ENCODE results near the gene HIVEP3.

- TF ChIP-seq CTCF (IDR thresholded peaks at IDR 0.05) (no peak), POLR2A (IDR thresholded peaks at IDR 0.05) (no peak)
These were observed 7.0 kb upstream of the HIVEP3 start for GRCh38 chr1:41925712-41926111.
